ENCODE results near the gene ACOT9. TPM values are rescaled to one million over a fixed set of nuclear protein-coding genes. Genes with fewer than 3 reads are reported as not detected.

ACOT9 gene
- total RNA-seq, 1 experiment from 2014 or later: 72.3 TPM

DNA sequence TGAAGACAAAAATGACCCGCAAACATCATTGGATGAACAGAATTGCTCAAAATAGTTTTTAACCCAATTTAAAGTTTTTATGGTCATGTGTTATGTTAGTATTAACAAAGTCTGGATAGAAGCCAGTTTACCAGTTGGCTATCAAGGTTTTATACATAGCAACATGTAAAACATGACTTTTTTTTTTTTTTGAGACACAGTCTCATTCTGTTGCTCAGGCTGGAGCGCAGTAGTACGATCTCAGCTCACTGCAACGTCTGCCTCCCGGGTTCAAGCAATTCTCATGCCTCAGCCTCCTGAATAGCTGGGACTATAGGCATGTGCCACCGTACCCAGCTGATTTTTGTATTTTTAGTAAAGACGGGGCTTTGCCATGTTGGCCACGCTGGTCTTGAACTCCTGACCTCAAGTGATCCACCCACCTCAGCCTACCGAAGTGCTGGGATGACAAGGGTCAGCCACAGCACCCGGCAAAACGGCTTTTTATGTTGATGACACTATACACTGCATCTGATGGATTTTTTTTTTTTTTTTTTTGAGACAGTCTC lies 43.3 kb upstream of the ACOT9 start:
- no peak overlapping the region for H2BK12ac ChIP-seq (ENCODE audit: insufficient read length, low read depth, low read length)
- no peak overlapping the region for H4K91ac ChIP-seq (ENCODE audit: insufficient read length, low read depth, low read length)
- H3K79me2 ChIP-seq (ENCODE audit: insufficient read depth, low read length): no peaks in the 10 kb centered on the region
- no peak overlapping the region for H2BK15ac ChIP-seq (ENCODE audit: low read depth, low read length)
- no peaks in the 10 kb centered on the region for H3K9me3 ChIP-seq (ENCODE audit: control insufficient read depth, low read depth, low read length)
- no peaks in the 10 kb centered on the region for H3K9me3 Mint-ChIP-seq
- H3K27ac Mint-ChIP-seq: no peak overlapping the region
- H4K5ac ChIP-seq (ENCODE audit: insufficient read length, low read depth, low read length): no peak overlapping the region
- no peaks in the 10 kb centered on the region for H3K4me1 ChIP-seq (ENCODE audit: insufficient read depth, low read length)
- no peak overlapping the region for H3K27ac ChIP-seq (ENCODE audit: insufficient read length, low read depth, low read length)
- no peak for DNase-seq
- peaks cover 8 to 24% (median 24%) of the 10 kb centered on the region in 3 experiments; a peak in 6 of 7 replicates for H3K36me3 Mint-ChIP-seq (ENCODE audit: insufficient read depth in 1 of 3, low read depth in 3 of 3)
- no peak overlapping the region for H3K56ac ChIP-seq (ENCODE audit: insufficient read length, low read depth, low read length)
- peaks cover 3% of the 10 kb centered on the region for H3K23me2 ChIP-seq (ENCODE audit: insufficient read length, low read depth, low read length, poor library complexity, severe bottlenecking)
- no peaks in the 10 kb centered on the region for H3K27me3 ChIP-seq (ENCODE audit: insufficient read depth, low read length)
- no peaks in the 10 kb centered on the region for H3K79me1 ChIP-seq (ENCODE audit: insufficient read depth, low read depth, low read length, poor library complexity, severe bottlenecking)
- H2BK20ac ChIP-seq (ENCODE audit: low read depth, low read length, poor library complexity, severe bottlenecking): no peak overlapping the region
- no peak overlapping the region for H3K14ac ChIP-seq (ENCODE audit: insufficient read depth, low read length)
- TF ChIP-seq, protein P1, sequence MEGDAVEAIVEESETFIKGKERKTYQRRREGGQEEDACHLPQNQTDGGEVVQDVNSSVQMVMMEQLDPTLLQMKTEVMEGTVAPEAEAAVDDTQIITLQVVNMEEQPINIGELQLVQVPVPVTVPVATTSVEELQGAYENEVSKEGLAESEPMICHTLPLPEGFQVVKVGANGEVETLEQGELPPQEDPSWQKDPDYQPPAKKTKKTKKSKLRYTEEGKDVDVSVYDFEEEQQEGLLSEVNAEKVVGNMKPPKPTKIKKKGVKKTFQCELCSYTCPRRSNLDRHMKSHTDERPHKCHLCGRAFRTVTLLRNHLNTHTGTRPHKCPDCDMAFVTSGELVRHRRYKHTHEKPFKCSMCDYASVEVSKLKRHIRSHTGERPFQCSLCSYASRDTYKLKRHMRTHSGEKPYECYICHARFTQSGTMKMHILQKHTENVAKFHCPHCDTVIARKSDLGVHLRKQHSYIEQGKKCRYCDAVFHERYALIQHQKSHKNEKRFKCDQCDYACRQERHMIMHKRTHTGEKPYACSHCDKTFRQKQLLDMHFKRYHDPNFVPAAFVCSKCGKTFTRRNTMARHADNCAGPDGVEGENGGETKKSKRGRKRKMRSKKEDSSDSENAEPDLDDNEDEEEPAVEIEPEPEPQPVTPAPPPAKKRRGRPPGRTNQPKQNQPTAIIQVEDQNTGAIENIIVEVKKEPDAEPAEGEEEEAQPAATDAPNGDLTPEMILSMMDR (conservative IDR thresholded peaks at IDR 0.05): no peak
- H3K18ac ChIP-seq (ENCODE audit: insufficient read length, low read depth, low read length): no peak overlapping the region
- no CpG with 5 or more reads among the region's 11 CpGs for WGBS (ENCODE audit: extremely low coverage, insufficient read length, low lambda C conversion rate)
- no peak overlapping the region for H4K8ac ChIP-seq (replicated peaks; ENCODE audit: insufficient read length, low read depth, low read length)
- no peak overlapping the region for H3K4me2 ChIP-seq (ENCODE audit: insufficient read depth, insufficient read length, low read length)
- no peak overlapping the region for H2AK5ac ChIP-seq (ENCODE audit: insufficient read length, low read length)
- H3K4ac ChIP-seq (ENCODE audit: low read depth, low read length): no peak overlapping the region
- H3K23ac ChIP-seq (ENCODE audit: insufficient read length, low read depth, low read length): no peak overlapping the region
- no peak overlapping the region for H2AFZ ChIP-seq (ENCODE audit: low read length)
- H2BK120ac ChIP-seq (ENCODE audit: low read depth, low read length, poor library complexity, severe bottlenecking): no peak overlapping the region
- H4K20me1 ChIP-seq (ENCODE audit: control insufficient read depth, insufficient read depth, insufficient read length): no peaks in the 10 kb centered on the region
- H3K4me3 Mint-ChIP-seq: no peak overlapping the region
- peaks cover 22 to 26% of the 10 kb centered on the region in 2 experiments for H3K4me1 Mint-ChIP-seq
- no peak overlapping the region for H3K9ac ChIP-seq (ENCODE audit: extremely low read depth, insufficient read length, low read length)
- no peaks in the 10 kb centered on the region for H3K27me3 Mint-ChIP-seq (ENCODE audit: low read depth)
- H3T11ph ChIP-seq (ENCODE audit: low read length): no peak overlapping the region
- no peak overlapping the region for H2BK5ac ChIP-seq (ENCODE audit: insufficient read length, low read length)

Measured in H9 (cell line).